DMS53 (cell line): ENCODE measurements around the gene THTPA.
A peak's percentile ranks its signal among the peaks of the same experiment; 100 is the strongest.

Experiments
- DNase-seq: peaks from one replicate; lab custom pipeline; 2025; lab: John Stamatoyannopoulos, UW

Gene THTPA

GRCh38 chr14:23551266-23552028 is 4.6 kb upstream of the THTPA start, which contains the start of gene ZFHX2:
TSS of gene ZFHX2 (minus strand) at chr14:23551765. CDS start at chr14:23535325, 16,440 bp downstream.
- DNase-seq = peak; percentile 86

GRCh38 chr14:23555533-23555881 is 564 bp upstream of the THTPA start:
- no peak for DNase-seq

GRCh38 chr14:23556700-23557440 is 799 bp downstream of the THTPA start:
- peak; percentile 30 for DNase-seq

GRCh38 chr14:23557521-23557920 is 1.4 kb downstream of the THTPA start:
- no peak for DNase-seq

- no peak for DNase-seq
Measured at GRCh38 chr14:23557946-23558345, 1.9 kb downstream of the THTPA start.

- no peak for DNase-seq
Measured at GRCh38 chr14:23558346-23559009, 2.4 kb downstream of the THTPA start.

GRCh38 chr14:23559010-23559925 is 3.2 kb downstream of the THTPA start:
- DNase-seq = peak; percentile 66

GRCh38 chr14:23559926-23560520 is 4.0 kb downstream of the THTPA start:
- no peak for DNase-seq

- DNase-seq = no peak
Measured at GRCh38 chr14:23561259-23561658, 5.2 kb downstream of the THTPA start.

- no peak for DNase-seq
Measured at GRCh38 chr14:23561873-23562821, 6.1 kb downstream of the THTPA start.

GRCh38 chr14:23562822-23563472 is 6.9 kb downstream of the THTPA start:
- DNase-seq = peak; percentile 65

- no peak for DNase-seq
Measured at GRCh38 chr14:23563473-23564180, 7.6 kb downstream of the THTPA start.

GRCh38 chr14:23564181-23564812 is 8.2 kb downstream of the THTPA start:
- no peak for DNase-seq

- DNase-seq = no peak
Measured at GRCh38 chr14:23564876-23565275, 8.8 kb downstream of the THTPA start.

- no peak for DNase-seq
Measured at GRCh38 chr14:23565626-23566025, 9.6 kb downstream of the THTPA start.

- DNase-seq = no peak
Measured at GRCh38 chr14:23566112-23566777, 10.2 kb downstream of the THTPA start.

GRCh38 chr14:23566778-23567185 is 10.7 kb downstream of the THTPA start:
- no peak for DNase-seq
